GM21423 (cell line): ENCODE results near the gene NXPE4.

ENCODE experiments used
- ATAC-seq: cut with Tn5 transposase; IDR thresholded peaks from one replicate; pipeline ENCODE4 v1.9.1; 2021; ENCODE audit warnings: mild to moderate bottlenecking, moderate library complexity; ENCODE audit not compliant: unreplicated experiment

NXPE4 gene

DNA sequence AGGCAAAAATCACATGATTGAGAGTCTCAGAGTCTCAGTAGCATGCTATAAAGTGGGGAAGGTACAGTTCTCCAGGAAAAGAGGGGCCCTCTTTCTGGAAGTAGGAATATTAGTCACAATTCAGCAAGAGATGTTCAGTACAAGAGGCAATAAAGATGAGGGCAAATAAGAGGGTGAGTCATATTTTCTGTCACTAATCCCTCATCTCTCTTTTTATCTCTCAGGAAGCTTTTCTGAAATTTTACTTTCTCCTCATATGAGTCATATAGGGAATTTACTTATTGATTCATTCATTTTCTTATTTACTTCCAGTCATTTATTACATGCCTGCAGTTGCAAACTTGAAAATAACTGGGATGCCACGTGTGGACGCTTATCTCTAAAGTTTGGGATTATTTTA is 32.5 kb downstream of the NXPE4 start:
- ATAC-seq = no peak

- ATAC-seq = no peak
These were observed 33.2 kb downstream of the NXPE4 start for GRCh38 chr11:114562166-114562916.

GRCh38 chr11:114559425-114560310 is 35.9 kb downstream of the NXPE4 start, which contains the start of gene NXPE1:
TSS of gene NXPE1 (minus strand) at chr11:114559881. CDS start at chr11:114551201, 8,680 bp downstream.
- ATAC-seq = no peak

DNA sequence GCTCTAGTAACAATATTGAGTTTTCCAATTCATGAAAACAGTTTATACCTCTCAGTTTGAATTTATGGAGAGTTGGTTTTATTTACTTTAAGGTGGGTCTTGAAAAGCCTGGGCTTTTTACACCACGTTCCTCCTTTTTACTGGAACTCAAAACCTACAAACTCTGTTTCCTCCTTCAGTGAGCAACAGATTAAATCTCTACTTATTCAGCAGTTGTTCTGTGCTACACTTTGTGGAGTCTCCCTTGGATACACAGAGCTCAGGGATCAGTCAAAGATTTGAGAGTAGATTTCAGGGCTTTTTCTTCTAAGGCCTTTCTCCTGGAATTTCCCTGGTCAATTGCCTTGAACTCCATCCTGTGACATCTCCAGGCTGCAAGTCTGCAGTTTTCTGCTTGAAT is 39.5 kb downstream of the NXPE4 start:
- ATAC-seq = no peak

DNA sequence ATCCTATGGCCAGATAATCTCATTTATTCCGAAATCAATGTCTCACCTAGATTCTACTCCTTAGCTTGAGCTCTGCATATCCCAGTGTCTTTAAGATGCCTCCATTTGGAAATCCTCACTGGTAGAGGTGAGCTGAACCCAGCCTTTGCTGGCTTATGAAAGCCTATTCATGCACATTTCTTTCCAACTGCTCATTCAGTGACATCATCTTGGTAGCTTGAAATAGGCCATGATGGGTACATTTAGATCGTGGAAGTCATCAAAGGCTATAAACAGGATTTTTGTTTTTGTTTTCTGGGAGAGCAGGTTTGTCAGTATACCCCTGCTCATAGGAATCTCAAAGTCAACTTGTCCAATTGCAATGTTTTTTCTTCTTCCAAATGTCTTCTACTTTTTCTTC is 41.9 kb downstream of the NXPE4 start:
- ATAC-seq = no peak

DNA sequence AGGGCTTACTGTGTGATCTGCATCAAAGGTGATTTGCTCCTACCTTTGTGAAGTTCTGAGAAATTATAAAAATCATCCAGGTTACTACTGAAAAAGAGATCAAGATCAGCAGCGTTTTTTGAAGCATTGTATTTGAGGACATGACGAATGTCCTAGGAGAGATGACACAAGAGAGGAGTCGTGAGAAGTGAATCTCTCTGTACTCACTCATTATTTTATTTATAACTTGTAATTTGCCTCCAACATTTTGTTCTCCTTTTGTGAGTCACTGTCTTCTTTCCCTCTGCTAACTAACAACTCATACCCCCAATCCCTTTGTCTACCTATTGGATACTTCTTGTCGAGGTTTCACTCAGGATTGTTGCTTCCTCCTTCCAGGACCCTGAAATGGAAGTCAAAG is 44.5 kb downstream of the NXPE4 start:
- no peak for ATAC-seq

- no peak for ATAC-seq
These were observed 69.9 kb downstream of the NXPE4 start for GRCh38 chr11:114525682-114526081.

DNA sequence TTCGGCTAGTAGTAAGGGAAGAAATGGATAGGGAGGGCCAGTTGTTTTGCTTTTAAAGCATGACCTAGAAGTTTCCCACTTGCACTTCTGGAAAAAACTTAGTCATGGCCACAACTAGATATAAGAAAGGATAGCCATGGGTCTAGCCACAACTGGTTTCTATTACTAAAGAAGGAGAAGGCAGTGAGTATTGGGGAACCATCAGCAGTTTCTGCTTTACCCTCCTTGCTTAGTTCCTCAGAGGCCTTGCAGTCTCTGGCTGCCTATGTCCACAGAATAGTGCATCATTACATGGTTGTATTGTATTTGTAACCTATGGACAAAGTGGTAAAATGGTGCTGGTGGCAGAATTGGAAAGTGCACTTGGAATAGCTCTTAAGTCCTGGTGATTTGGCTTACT is 71.5 kb downstream of the NXPE4 start:
- no peak for ATAC-seq

DNA sequence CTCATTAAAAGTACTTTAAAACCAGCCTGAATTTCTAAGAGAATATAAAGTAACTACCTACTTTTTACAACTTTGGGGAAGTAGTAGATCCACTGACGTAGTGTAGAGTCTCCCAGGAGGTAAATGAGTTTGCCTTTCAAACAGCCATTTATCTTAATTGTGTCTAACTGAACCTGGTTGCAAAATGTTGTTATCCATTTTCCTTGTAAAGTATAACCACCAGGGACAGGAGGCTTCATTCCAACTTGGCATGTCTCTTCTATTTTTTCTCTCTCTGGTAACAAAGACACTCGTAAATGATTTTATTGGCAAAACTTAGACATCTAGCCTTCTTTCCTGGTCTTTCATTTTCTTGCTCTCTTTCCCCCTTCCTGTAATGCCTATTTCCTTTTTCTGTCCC is 72.8 kb downstream of the NXPE4 start:
- ATAC-seq = no peak
